ENCODE measurements around the gene AMY2B. TPM values are rescaled to one million over a fixed set of nuclear protein-coding genes. Genes with fewer than 3 reads are reported as not detected.

The AMY2B gene
- total and polyA plus RNA-seq, 2 of the 8 experiments (the other 6 are each of a cell fraction or from before 2014, with no cell fraction given): 2.0 to 2.1 TPM

GRCh38 chr1:103525607-103526507, 45.5 kb upstream of the AMY2B start, which contains the start of gene RNPC3:
RNPC3 (plus strand) TSS chr1:103525699; CDS start chr1:103526071, 372 bp downstream.
- no peaks in the 10 kb centered on the region for H3K27me3 ChIP-seq (replicated peaks in 1 of 4; ENCODE audit: control insufficient read depth in 3 of 4, extremely low read depth in 1 of 4, insufficient read depth in 3 of 4, low read length in 3 of 4)
- peaks cover 0 to 4% (median 0%) of the 10 kb centered on the region in 4 experiments; a peak in 2 of 8 replicates for H3K36me3 ChIP-seq (ENCODE audit: control insufficient read depth in 2 of 4, insufficient read depth in 4 of 4, low read length in 3 of 4)
- peak within 1 kb of the TSS; percentile 99 for H2AFZ ChIP-seq (ENCODE audit: low read length)
- H4K8ac ChIP-seq (ENCODE audit: extremely low read depth, insufficient read depth, low read length): peak within 1 kb of the TSS; percentile 63
- DNase-seq (ENCODE audit: low read depth in 1 of 2, low spot score in 2 of 2) (peak; percentile 31 to 82), FAIRE-seq (no peak)
- no peak within 1 kb of the TSS for H3K4ac ChIP-seq (replicated peaks; ENCODE audit: insufficient read length, low read depth, low read length)
- H2BK12ac ChIP-seq (ENCODE audit: low read depth, low read length): no peak within 1 kb of the TSS
- WGBS, 2 experiments (ENCODE audit: extremely low coverage in 1 of 2, insufficient coverage in 1 of 2, insufficient read length in 1 of 2, insufficient replicate concordance in 2 of 2, low coverage in 1 of 2, low lambda C conversion rate in 2 of 2, missing lambda C conversion rate in 1 of 2): 1% methylated on average over 45 of the region's 62 CpGs; no CpG with 5 or more reads in 1 of the 2 experiments
- H3K4me3 ChIP-seq (ENCODE audit: extremely low read depth in 1 of 4, insufficient read depth in 2 of 4, low read depth in 3 of 4, low read length in 4 of 4): peak within 1 kb of the TSS; percentile 92 to 99 (median 96)
- H4K5ac ChIP-seq (ENCODE audit: insufficient read length, low read depth, low read length): peak within 1 kb of the TSS; percentile 77
- H3K14ac ChIP-seq (ENCODE audit: insufficient read length): no peak within 1 kb of the TSS
- no peaks in the 10 kb centered on the region; the same call in 1 of the 2 replicates for H3K79me1 ChIP-seq (ENCODE audit: low read depth, low read length)
- no peak within 1 kb of the TSS for H4K91ac ChIP-seq (replicated peaks; ENCODE audit: insufficient read length, low read length)
- no peak within 1 kb of the TSS for H3K23ac ChIP-seq (ENCODE audit: insufficient read length)
- H4K20me1 ChIP-seq (replicated peaks in 1 of 2; ENCODE audit: control insufficient read depth in 1 of 2, insufficient read depth in 2 of 2, low read length in 2 of 2): peaks cover 0 to 3% of the 10 kb centered on the region in 2 experiments
- peak within 1 kb of the TSS; percentile 42 for H3K56ac ChIP-seq (replicated peaks; ENCODE audit: insufficient read length, low read depth, low read length)
- no peak within 1 kb of the TSS for H2BK120ac ChIP-seq (replicated peaks; ENCODE audit: low read depth, low read length)
- CTCF ChIA-PET (ENCODE audit: partially characterized antibody): interaction anchor here (1.0 to 4.4 kb wide), 3 partner anchors 8 to 419 kb away, joined by 3 to 26 read pairs (median 5); no protein-coding TSS in a partner anchor
- peak within 1 kb of the TSS; percentile 93 for H3K27ac ChIP-seq (ENCODE audit: low read depth, low read length)
- no peak within 1 kb of the TSS for H2BK15ac ChIP-seq (ENCODE audit: low read length)
- peak within 1 kb of the TSS; percentile 95 for H2BK5ac ChIP-seq (ENCODE audit: low read depth, low read length)
- H2BK20ac ChIP-seq (ENCODE audit: low read length): no peak within 1 kb of the TSS
- no peak within 1 kb of the TSS for H2AK5ac ChIP-seq (ENCODE audit: low read depth, low read length)
- H3K79me2 ChIP-seq (ENCODE audit: control insufficient read depth in 1 of 2, insufficient read depth in 2 of 2, low read length in 2 of 2): peaks cover 0 to 44% of the 10 kb centered on the region in 2 experiments; a peak in 2 of 4 replicates
- H3K18ac ChIP-seq (ENCODE audit: extremely low read depth, low read length): peak within 1 kb of the TSS; percentile 91; the same call in 1 of the 2 replicates
- peaks cover 0 to 2% (median 0%) of the 10 kb centered on the region in 4 experiments; a peak in 1 of 7 replicates for H3K4me1 ChIP-seq (replicated peaks in 1 of 4; ENCODE audit: control insufficient read depth in 3 of 4, insufficient read depth in 4 of 4, low read length in 3 of 4)
- POLR2A ChIA-PET (ENCODE audit: partially characterized antibody): interaction anchor here (1.1 kb wide), 1 partner anchor 18 kb away, joined by 3 read pairs; no protein-coding TSS in a partner anchor
- H3K4me2 ChIP-seq (ENCODE audit: insufficient read depth in 1 of 2, low read depth in 2 of 2, low read length in 2 of 2): peak within 1 kb of the TSS; percentile 66 to 74
- H3K9me3 ChIP-seq (ENCODE audit: insufficient read depth in 2 of 2, low read depth in 1 of 2, low read length in 1 of 2): no peaks in the 10 kb centered on the region; a peak in 1 of 4 replicates
- peaks cover 3% of the 10 kb centered on the region; the same call in 1 of the 2 replicates for H3K23me2 ChIP-seq (ENCODE audit: low read depth, low read length)
- H3K9ac ChIP-seq (replicated peaks in 1 of 4; ENCODE audit: extremely low read depth in 1 of 4, low read depth in 3 of 4, low read length in 3 of 4): peak within 1 kb of the TSS; percentile 65 to 99 (median 88)
- TF ChIP-seq POLR2AphosphoS5 (IDR thresholded peaks at IDR 0.05; ENCODE audit: low read depth, low read length) (peak; percentile 19; the same call in 1 of the 2 replicates), CTBP2 (IDR thresholded peaks at IDR 0.05; ENCODE audit: borderline replicate concordance, insufficient read depth, insufficient read length, low read length) (peak; percentile 76), JUN (IDR thresholded peaks at IDR 0.05; ENCODE audit: low read depth, low read length) (no peak), SIN3A (conservative IDR thresholded peaks at IDR 0.05 in 1 of 2, IDR thresholded peaks at IDR 0.05 in 1 of 2; ENCODE audit: low read depth in 1 of 2, low read length in 2 of 2) (peak; percentile 21 to 83; a peak in 3 of 4 replicates), TBP (IDR thresholded peaks at IDR 0.05; ENCODE audit: low read depth, low read length) (peak; percentile 47; the same call in 1 of the 2 replicates), POLR2A (IDR thresholded peaks at IDR 0.05; ENCODE audit: control extremely low read depth in 1 of 2, low read depth in 2 of 2, low read length in 2 of 2) (peak; percentile 43 to 60), TEAD4 (IDR thresholded peaks at IDR 0.05; ENCODE audit: low read depth, low read length) (no peak), SP2 (IDR thresholded peaks at IDR 0.05; ENCODE audit: low read length) (no peak), RBBP5 (IDR thresholded peaks at IDR 0.05; ENCODE audit: borderline replicate concordance, low read depth, low read length) (peak; percentile 89; the same call in 1 of the 2 replicates), SAP30 (IDR thresholded peaks at IDR 0.05; ENCODE audit: insufficient read depth, insufficient replicate concordance, low read length) (peak; percentile 90)
